GM19099 (cell line): ENCODE measurements around the gene CFP.

Experiments
- POLR2A ChIP-seq: IDR thresholded peaks from 3 replicates; pipeline ENCODE4 v1.6.1; 2011; ENCODE audit warnings: low read depth; ENCODE audit not compliant: insufficient read length; ENCODE audit errors: extremely low read depth

The CFP gene

GRCh38 chrX:47614618-47615017 lies 15.1 kb downstream of the CFP start:
- no peak for TF ChIP-seq POLR2A

DNA sequence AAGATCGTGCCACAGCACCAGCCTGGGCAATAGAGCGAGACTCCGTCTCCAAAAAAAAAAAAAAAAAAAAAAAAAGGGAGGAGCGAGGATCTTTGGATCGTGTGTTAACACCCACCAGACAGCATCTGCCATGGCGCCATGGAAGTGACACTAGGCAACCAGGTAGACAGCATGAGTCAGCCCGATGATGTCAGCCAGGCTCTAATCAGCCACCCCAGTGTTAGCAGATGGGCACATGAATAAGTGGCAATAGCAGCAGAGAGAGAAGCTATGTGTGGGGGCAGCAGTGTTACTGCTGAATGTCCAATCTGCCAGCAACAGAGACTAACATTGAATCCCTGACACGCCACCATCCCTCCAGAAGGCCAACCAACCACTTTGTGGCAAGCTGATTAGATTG lies 16.6 kb downstream of the CFP start:
- no peak for TF ChIP-seq POLR2A

DNA sequence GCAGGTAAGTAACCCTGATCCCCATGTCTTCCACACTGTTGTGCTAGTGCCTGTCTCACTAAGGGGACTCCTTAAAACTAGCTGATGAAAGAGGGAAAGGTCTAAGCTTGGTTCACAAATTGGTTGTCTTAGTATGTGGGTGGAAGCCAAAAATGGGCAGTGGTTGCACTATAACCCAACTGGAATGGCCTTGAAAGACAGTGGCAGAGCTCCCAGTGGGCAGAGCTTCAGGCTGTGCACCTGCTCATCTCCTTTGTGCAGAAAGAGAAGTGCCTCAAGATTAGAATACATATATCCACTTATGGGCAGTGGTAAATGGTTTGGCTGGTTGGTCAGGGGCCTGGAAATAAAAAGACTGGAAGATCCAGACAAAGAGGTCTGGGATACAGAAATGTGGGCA lies 17.3 kb downstream of the CFP start:
- no peak for TF ChIP-seq POLR2A

DNA sequence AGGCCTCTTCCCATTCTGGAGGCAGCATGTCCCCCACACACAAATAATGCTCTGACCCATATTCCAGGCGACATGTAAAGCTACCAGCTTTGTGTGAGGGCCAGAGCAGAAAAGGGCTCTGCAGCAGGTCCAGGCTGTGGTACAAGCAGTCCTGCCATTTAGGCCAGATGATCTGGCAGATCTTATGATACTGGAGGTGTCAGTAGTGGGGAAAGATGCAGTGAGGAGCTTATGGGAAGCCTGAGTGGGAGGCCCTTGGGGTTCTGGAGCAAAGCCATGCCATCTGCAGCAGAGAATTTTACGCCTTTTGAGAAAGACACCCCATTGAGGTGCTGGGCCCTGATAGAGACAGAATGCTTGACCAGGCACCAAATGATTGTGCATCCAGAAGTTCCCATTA lies 17.8 kb downstream of the CFP start:
- no peak for TF ChIP-seq POLR2A

DNA sequence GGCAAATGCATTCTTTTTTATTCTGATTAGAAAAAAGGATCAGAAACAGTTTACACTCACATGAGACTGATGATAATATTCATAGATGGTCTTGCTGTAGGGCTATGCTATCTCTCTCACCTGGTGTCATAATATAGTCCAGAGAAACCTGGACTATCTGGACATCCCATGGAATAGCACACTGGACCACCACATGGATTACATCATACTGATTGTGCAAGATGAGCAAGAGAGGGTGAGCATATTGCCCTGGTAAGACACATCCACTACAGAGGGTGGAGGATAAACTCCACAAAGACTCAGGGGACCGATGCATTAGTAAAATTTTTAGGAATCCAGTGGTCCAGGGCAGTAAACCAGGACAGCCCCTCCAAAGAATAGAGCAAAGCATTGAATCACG lies 18.2 kb downstream of the CFP start:
- TF ChIP-seq POLR2A: no peak

DNA sequence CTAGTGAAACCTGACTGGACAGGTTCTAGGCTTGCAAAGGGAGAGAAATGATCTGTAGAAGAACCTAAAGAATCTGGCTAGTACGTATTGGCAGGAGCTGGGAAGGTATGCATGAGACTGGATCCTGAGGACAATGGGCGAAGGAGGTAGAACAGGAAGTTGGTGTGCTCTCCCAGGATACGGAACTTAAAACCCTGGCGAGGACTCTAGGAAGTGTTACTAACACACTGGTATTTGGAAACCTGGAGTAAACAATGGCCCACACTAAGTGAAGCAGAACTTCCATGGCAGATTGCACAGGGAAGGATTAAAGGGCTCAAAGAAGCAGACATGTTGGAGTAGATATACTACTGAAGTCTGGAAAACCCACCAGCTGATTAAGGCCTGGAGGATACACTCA lies 19.2 kb downstream of the CFP start:
- no peak for TF ChIP-seq POLR2A

GRCh38 chrX:47608130-47608810 lies 21.5 kb downstream of the CFP start:
- no peak for TF ChIP-seq POLR2A

- TF ChIP-seq POLR2A: no peak
Observed at GRCh38 chrX:47607091-47607490, 22.6 kb downstream of the CFP start.

DNA sequence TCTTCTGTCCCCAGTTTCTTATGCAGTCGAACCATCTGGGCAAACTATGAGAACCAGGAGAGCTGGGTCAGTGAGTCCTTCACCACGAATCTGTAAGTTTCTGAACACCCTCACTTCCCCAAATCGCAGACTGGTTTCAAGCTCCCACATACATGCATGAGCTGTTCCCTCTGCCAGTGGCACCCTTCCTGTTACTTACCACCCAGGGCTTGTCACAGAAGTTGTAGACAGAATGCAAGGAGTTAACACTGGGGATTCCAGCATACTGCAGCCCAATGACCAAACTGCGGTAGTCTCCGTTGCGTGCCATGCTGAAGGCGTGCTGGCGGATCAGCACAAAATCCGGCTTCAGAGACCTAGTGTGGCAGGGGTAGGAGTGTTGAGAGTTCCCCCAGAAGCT lies 24.7 kb downstream of the CFP start:
- no peak for TF ChIP-seq POLR2A

DNA sequence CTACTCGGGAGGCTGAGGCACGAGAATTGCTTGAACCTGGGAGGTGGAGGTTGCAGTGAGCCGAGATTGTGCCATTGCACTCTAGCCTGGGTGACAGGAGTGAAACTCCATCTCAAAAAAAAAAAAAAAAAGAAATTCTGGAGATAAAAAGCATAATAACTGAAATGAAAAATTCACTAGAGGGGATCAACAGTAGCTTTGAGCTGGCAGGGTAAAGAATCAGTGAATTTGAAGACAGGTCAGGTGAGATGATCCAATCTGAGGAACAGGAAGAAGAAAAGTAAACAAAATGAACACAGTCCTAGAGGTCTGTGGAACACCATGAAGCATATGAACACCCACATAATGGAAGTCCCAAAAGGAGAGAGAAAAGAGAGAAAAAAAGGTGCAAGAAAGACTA lies 32.5 kb downstream of the CFP start:
- TF ChIP-seq POLR2A: no peak

DNA sequence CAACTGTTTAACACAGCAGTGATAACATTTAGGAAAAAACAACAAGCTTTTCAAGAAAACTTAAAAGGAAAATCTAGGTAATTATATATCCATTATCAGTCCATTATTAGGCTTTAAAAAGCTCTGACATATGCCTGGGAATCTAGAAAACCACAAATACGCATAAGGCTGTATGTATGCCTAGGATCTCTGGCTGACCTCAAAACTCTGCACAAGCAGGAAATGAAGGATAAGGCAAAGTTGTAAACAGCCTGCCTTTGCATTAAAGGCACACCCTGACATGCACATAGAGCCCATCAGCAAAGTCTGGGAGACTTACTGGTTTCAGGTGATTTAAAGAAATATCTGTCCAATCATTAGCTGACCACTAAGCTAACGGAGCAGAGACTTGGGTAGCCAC lies 33.5 kb downstream of the CFP start:
- TF ChIP-seq POLR2A: no peak

DNA sequence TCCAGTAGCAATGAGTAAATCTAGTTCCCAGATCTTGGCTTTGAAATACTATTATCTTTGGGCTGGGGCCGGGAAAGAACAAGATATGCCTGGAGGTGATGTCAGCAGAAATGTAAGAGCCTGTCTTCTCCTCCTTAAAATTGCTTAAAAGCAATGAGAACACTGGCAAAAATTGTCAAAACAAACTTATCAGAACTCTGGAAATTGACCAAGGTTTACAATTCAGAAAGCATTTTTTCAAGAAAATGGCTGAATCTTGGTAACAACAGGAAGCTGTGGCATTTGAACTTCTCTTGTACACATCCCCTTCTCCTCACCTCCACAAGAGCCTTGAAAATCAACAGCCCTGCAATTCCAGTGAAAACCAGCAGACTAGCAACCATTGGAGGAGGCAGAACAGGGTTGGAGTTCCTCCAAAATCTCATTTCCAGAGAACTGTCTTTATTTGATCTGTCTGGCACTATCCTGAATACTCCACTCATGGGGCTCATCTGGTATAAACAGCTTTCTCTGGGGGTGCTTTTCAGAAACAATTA lies 33.9 kb downstream of the CFP start:
- no peak for TF ChIP-seq POLR2A

- TF ChIP-seq POLR2A: no peak
Observed at GRCh38 chrX:47593522-47593921, 36.2 kb downstream of the CFP start.

DNA sequence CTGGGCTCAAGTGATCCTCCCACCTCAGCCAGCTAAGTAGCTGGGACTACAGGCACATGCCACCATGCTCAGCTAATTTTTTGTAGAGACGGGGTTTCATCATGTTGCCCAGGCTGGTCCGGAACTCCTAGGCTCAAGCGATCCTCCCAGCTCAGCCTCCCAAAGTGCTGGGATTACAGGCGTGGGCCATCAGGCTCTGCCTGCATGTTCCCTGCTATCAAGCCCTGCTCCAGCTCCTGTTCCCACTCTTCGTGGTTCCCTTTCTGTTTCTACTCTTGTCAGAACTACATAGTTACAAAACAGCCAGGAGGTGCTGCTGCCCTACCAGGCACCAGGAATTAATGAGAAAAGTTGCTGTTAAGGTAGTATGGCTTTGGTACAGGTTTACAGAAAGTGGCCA lies 38.7 kb downstream of the CFP start:
- TF ChIP-seq POLR2A: no peak

GRCh38 chrX:47587906-47588735 lies 41.6 kb downstream of the CFP start:
- no peak for TF ChIP-seq POLR2A

DNA sequence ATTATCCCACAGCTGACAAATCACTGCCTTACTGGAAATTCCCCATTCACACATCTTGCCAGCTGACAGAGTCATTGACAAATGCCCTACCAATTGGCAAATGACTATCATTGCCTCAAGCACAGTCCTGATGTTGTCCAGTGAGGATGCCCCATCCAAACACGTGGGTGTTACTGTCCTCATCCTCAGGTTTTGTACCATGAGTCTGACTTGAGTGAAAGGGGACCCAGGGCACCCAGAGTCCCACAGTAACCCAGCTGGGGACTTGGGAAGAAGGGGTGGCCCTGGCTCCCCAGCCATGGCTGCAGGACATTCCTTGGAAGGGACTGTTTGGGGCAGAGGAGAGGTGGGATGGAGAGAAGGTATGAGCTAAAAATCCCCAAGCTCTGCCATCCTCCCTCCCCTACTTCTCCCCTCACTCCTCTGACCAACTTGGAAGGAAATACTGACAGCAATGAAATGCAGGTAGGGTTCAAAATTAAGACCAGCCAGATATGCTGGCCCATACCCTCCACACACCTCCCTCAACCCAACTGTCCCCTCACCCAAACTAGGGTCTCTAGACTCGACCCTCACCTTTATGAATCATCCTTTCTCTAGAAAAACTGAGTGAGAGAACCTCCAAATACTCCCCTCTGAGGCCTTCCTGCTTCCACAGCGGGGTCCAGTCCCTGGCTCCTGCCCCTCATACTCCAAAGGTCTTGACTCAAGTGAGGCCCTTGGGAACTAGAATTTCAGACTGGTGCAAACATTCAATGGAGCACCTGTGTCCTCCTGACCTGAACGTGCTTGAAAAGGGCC lies 42.4 kb downstream of the CFP start:
- TF ChIP-seq POLR2A: no peak
